ENCODE measurements around the gene PILRB. TPM values are rescaled to one million over a fixed set of nuclear protein-coding genes. Genes with fewer than 3 reads are reported as not detected.
"Not testable (repeated sequence)": the region's sequence is repeated elsewhere in the genome, so short reads cannot be mapped to it uniquely, and the experiment has no call there.

The PILRB gene
- total and polyA plus RNA-seq, 8 donors = 14.7 to 218 (median 23.2) TPM

GRCh38 chr7:100373261-100373831 lies 15.4 kb downstream of the PILRB start, which contains the start of gene PILRA:
PILRA (plus strand) TSS chr7:100373487; CDS start chr7:100373657, 170 bp downstream.
- H3K27me3 ChIP-seq = no peaks in the 10 kb centered on the region
- WGBS, 2 donors = 36 to 38% methylated on average over 12 of the region's 12 CpGs
- H3K27ac ChIP-seq = peak within 1 kb of the TSS in 2 of 4 donors; percentile 52 to 55
- no peak for TF ChIP-seq CTCF (IDR thresholded peaks at IDR 0.05)
- FAIRE-seq (no peak), ATAC-seq (peak in 3 of 4 donors; percentile 13 to 64 (median 57)), DNase-seq (no peak)
- H3K36me3 ChIP-seq = no peaks in the 10 kb centered on the region
- H3K4me1 ChIP-seq = no peaks in the 10 kb centered on the region
- intact Hi-C loops (cut with DNase I) = no loop called here
- peak within 1 kb of the TSS in 1 of 4 donors; percentile 23 for H3K4me3 ChIP-seq
- no peaks in the 10 kb centered on the region for H3K9me3 ChIP-seq

DNA sequence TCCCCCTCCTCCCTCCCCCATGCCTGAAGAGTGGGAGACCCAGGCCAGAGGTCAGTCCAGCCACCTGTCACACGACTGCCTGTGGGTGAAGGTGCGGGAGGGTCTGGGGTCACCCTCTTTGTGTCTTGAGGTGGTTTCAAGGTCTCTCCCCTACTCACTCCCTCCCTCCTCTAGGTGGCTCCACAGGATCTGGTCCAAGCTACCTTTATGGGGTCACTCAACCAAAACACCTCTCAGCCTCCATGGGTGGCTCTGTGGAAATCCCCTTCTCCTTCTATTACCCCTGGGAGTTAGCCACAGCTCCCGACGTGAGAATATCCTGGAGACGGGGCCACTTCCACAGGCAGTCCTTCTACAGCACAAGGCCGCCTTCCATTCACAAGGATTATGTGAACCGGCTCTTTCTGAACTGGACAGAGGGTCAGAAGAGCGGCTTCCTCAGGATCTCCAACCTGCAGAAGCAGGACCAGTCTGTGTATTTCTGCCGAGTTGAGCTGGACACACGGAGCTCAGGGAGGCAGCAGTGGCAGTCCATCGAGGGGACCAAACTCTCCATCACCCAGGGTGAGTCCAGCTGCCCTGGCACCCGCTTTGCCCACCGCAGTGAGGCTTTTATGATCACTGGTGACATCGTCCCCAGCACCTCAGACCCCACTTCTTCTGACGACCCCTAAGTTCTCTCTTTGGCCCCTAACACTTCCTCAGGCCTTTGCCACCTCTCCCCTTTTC lies 16.1 kb downstream of the PILRB start:
- H3K9me3 ChIP-seq; DNase-seq; H3K36me3 ChIP-seq; H3K4me1 ChIP-seq; intact Hi-C loops (cut with DNase I); FAIRE-seq; H3K27me3 ChIP-seq: not testable (repeated sequence)
- peak in 1 of 4 donors; percentile 37 for ATAC-seq
- H3K4me3 ChIP-seq = peak overlapping the region in 1 of 4 donors; percentile 23
- 57 to 60% methylated on average over 14 to 15 of the region's 15 CpGs for WGBS, 2 donors
- peak overlapping the region in 1 of 4 donors; percentile 55 for H3K27ac ChIP-seq

GRCh38 chr7:100374601-100375000 lies 16.7 kb downstream of the PILRB start:
- WGBS, 2 donors = 77 to 84% methylated on average over 5 of the region's 5 CpGs
- H3K4me3 ChIP-seq = peak overlapping the region in 1 of 4 donors; percentile 23

DNA sequence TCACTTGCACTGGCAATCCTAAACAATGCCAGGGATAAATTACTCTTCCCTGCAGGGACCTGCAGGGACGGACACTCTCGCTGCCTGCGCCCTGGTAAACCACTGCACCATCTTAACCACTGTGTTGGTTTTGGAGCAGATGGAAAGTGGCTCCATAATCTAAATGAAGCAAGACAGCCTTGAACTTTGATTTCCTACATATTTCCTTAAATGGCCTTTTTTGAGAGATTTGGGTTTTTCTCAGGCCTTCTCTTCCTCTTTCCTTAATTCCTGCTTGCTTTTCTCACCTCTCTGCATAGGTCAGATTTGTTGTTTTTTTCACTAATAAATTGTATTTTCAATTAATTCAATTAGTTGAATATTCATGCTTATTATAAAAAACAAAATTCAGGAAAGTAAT lies 18.1 kb downstream of the PILRB start:
- 94 to 96% methylated on average over 3 of the region's 3 CpGs for WGBS, 2 donors

More at GRCh38 chr7:100374601-100375000, 16.7 kb downstream of the PILRB start:
- no peak overlapping the region for H3K27ac ChIP-seq
- DNase-seq (no peak), FAIRE-seq (no peak), ATAC-seq (no peak)
- no peaks in the 10 kb centered on the region for H3K27me3 ChIP-seq
- intact Hi-C loops (cut with DNase I) = no loop called here
- no peaks in the 10 kb centered on the region for H3K36me3 ChIP-seq
- no peak for TF ChIP-seq CTCF (IDR thresholded peaks at IDR 0.05)
- no peaks in the 10 kb centered on the region for H3K4me1 ChIP-seq
- no peaks in the 10 kb centered on the region for H3K9me3 ChIP-seq

More for the DNA sequence above, 18.1 kb downstream of the PILRB start:
- Histone ChIP-seq H3K27me3 (no peaks in the 10 kb centered on the region), H3K9me3 (no peaks in the 10 kb centered on the region), H3K36me3 (no peaks in the 10 kb centered on the region), H3K4me3 (no peak overlapping the region), H3K4me1 (no peaks in the 10 kb centered on the region), H3K27ac (no peak overlapping the region)
- no peak for FAIRE-seq
- ATAC-seq = no peak
- no peak for DNase-seq
- intact Hi-C loops (cut with DNase I) = no loop called here
- no peak for TF ChIP-seq CTCF (IDR thresholded peaks at IDR 0.05)
